ENCODE measurements around the gene ORMDL3. TPM values are rescaled to one million over a fixed set of nuclear protein-coding genes. Genes with fewer than 3 reads are reported as not detected.
A peak's percentile ranks its signal among the peaks of the same experiment; 100 is the strongest.

ORMDL3 gene
- total RNA-seq, 1 experiment from 2014 or later: 55.1 TPM

DNA sequence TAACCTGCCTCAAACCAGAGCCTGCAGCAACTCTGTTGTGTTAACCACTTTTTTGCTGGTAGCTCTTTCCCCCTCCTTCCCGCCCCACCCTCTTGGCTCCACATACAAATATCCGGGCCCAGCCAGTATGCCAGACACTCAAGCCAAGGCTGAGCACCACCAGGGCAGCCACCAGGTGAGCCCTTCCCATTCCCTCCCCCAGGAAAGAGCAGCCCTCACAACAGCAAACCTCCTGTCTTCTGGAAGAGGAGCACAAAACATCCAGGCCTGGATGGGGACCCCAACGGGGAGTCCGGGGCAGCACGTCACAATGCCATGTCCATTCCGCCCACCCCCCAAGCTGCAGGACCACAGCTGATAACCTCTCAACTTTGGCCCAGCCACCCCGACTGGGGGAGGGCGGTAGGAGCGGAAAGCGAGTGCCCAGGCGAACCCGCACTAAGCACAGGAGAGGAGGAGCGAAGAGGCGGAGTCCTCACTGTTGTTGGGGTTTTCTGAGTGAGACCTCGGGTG is 757 bp downstream of the ORMDL3 start:
- no peak for TF ChIP-seq SIN3A (IDR thresholded peaks at IDR 0.05; ENCODE audit: borderline replicate concordance, insufficient read depth, low read depth, low read length)
- TF ChIP-seq TCF7L2 (IDR thresholded peaks at IDR 0.05; ENCODE audit: low read depth, low read length): no peak
- no peak for TF ChIP-seq CTCF (IDR thresholded peaks at IDR 0.05)
- TF ChIP-seq REST (IDR thresholded peaks at IDR 0.05; ENCODE audit: insufficient read depth in 1 of 2, low read depth in 2 of 2, low read length in 1 of 2): no peak
- no peak for TF ChIP-seq POLR2AphosphoS5 (IDR thresholded peaks at IDR 0.05; ENCODE audit: low read depth, low read length)
- POLR2A ChIA-PET: no interaction called here
- CTCF ChIA-PET: no interaction called here

GRCh38 chr17:39926135-39926587 is 1.2 kb downstream of the ORMDL3 start:
- POLR2A ChIA-PET: no interaction called here
- no peak for ATAC-seq
- Histone ChIP-seq H3K4me1 (ENCODE audit: control insufficient read depth, insufficient read depth, low read length) (peaks cover 36% of the 10 kb centered on the region), H3K27me3 (ENCODE audit: control insufficient read depth, insufficient read depth, low read length) (no peaks in the 10 kb centered on the region), H3K9me3 (ENCODE audit: control insufficient read depth, insufficient read depth, low read depth, low read length) (no peaks in the 10 kb centered on the region), H3K4me3 (ENCODE audit: low read depth in 2 of 2, low read length in 2 of 2) (peak overlapping the region; percentile 63 to 77; a peak in 3 of 4 replicates), H3K27ac (ENCODE audit: low read length) (0 out of 2 replicates have a peak overlapping the region, but pooled peaks have one; percentile 1), H3K36me3 (ENCODE audit: control insufficient read depth, insufficient read depth, low read length) (no peaks in the 10 kb centered on the region; the same call in 1 of the 2 replicates)
- CTCF ChIA-PET: no interaction called here
- no peak for TF ChIP-seq CTCF (IDR thresholded peaks at IDR 0.05)
- no peak for TF ChIP-seq REST (IDR thresholded peaks at IDR 0.05; ENCODE audit: insufficient read depth in 1 of 2, low read depth in 2 of 2, low read length in 1 of 2)
- TF ChIP-seq TCF7L2 (IDR thresholded peaks at IDR 0.05; ENCODE audit: low read depth, low read length): no peak
- TF ChIP-seq SIN3A (IDR thresholded peaks at IDR 0.05; ENCODE audit: borderline replicate concordance, insufficient read depth, low read depth, low read length): no peak
- TF ChIP-seq POLR2AphosphoS5 (IDR thresholded peaks at IDR 0.05; ENCODE audit: low read depth, low read length): no peak
- in situ Hi-C loops (cut with HindIII; ENCODE audit: low pct_unique_long_range_greater_than_20kb, low sequenced_read_pairs): no loop called here
- no TSS peak for BruUV-seq (replicated peaks)
- DNase-seq (ENCODE audit: low read depth, low spot score): no peak
- intact Hi-C loops (cut with micrococcal nuclease; ENCODE audit: unreplicated experiment): no loop called here

More for the DNA sequence above, 757 bp downstream of the ORMDL3 start:
- in situ Hi-C loops (cut with HindIII; ENCODE audit: low pct_unique_long_range_greater_than_20kb, low sequenced_read_pairs) (no loop called here), intact Hi-C loops (cut with micrococcal nuclease; ENCODE audit: unreplicated experiment) (no loop called here)
- Histone ChIP-seq H3K27me3 (ENCODE audit: control insufficient read depth, insufficient read depth, low read length) (no peaks in the 10 kb centered on the region), H3K36me3 (ENCODE audit: control insufficient read depth, insufficient read depth, low read length) (no peaks in the 10 kb centered on the region; the same call in 1 of the 2 replicates), H3K9me3 (ENCODE audit: control insufficient read depth, insufficient read depth, low read depth, low read length) (no peaks in the 10 kb centered on the region), H3K4me3 (ENCODE audit: low read depth in 2 of 2, low read length in 2 of 2) (peak overlapping the region; percentile 63 to 77), H3K4me1 (ENCODE audit: control insufficient read depth, insufficient read depth, low read length) (peaks cover 36% of the 10 kb centered on the region), H3K27ac (ENCODE audit: low read length) (peak overlapping the region; percentile 1; the same call in 1 of the 2 replicates)
- BruUV-seq (replicated peaks): no TSS peak
- DNase-seq (ENCODE audit: low read depth, low spot score): no peak
- peak; percentile 56 for ATAC-seq
